MM.1S (cell line): ENCODE measurements around the gene WIPF2.

Source experiments
- DNase-seq: peaks from one replicate; pipeline ENCODE4 v3.0.0-alpha.2; 2015
- H2AFZ ChIP-seq: fragments of 300-600 bp; sonication (generic); 2 replicates; pipeline ENCODE4 v1.6.0; 2016; ENCODE audit warnings: antibody characterized with exemption, low read length
- H3F3A ChIP-seq: fragments of 300-600 bp; sonication (generic); 2 replicates; pipeline ENCODE4 v1.6.1; 2016; ENCODE audit warnings: mild to moderate bottlenecking, antibody characterized with exemption, low read length, moderate library complexity, mixed read lengths; ENCODE audit not compliant: insufficient read depth
- H3K27ac ChIP-seq: fragments of 300-600 bp; sonication (generic); 2 replicates; pipeline ENCODE4 v1.5.1; 2016; ENCODE audit warnings: mild to moderate bottlenecking, low read length
- H3K27me3 ChIP-seq: fragments of 300-600 bp; sonication (generic); replicated peaks from 2 replicates; pipeline ENCODE4 v1.6.0; 2016; ENCODE audit warnings: low read length; ENCODE audit not compliant: insufficient read depth
- H3K36me3 ChIP-seq: fragments of 300-600 bp; sonication (generic); replicated peaks from 2 replicates; pipeline ENCODE4 v1.6.1; 2016; ENCODE audit warnings: mild to moderate bottlenecking, low read length, mixed read lengths; ENCODE audit not compliant: insufficient read depth
- H3K4me1 ChIP-seq: fragments of 300-600 bp; sonication (generic); 2 replicates; pipeline ENCODE4 v1.6.1; 2016; ENCODE audit warnings: low read length, mixed read lengths
- H3K4me2 ChIP-seq: fragments of 300-600 bp; sonication (generic); 2 replicates; pipeline ENCODE4 v1.6.0; 2016; ENCODE audit warnings: low read depth, low read length
- H3K4me3 ChIP-seq: fragments of 300-600 bp; sonication (generic); 2 replicates; pipeline ENCODE4 v1.5.1; 2016; ENCODE audit warnings: low read length, mixed read lengths
- H3K79me2 ChIP-seq: fragments of 300-600 bp; sonication (generic); 2 replicates; pipeline ENCODE4 v1.6.1; 2016; ENCODE audit warnings: mixed run types, low read length, mixed read lengths
- H3K9ac ChIP-seq: fragments of 300-600 bp; sonication (generic); 2 replicates; pipeline ENCODE4 v1.6.1; 2016; ENCODE audit warnings: low read length, mixed read lengths
- H3K9me2 ChIP-seq: fragments of 300-600 bp; sonication (generic); replicated peaks from 2 replicates; pipeline ENCODE4 v1.6.1; 2016; ENCODE audit warnings: mild to moderate bottlenecking, low read length, mixed read lengths; ENCODE audit not compliant: insufficient read depth
- H3K9me3 ChIP-seq: fragments of 300-600 bp; sonication (generic); replicated peaks from 2 replicates; pipeline ENCODE4 v1.6.1; 2016; ENCODE audit warnings: mild to moderate bottlenecking, low read length, mixed read lengths; ENCODE audit not compliant: insufficient read depth
- H4K20me1 ChIP-seq: fragments of 300-600 bp; sonication (generic); 2 replicates; pipeline ENCODE4 v1.6.1; 2016; ENCODE audit warnings: mild to moderate bottlenecking, low read length, moderate library complexity, mixed read lengths; ENCODE audit not compliant: insufficient read depth
- EZH2 ChIP-seq: fragments of 300-600 bp; sonication (generic); optimal IDR thresholded peaks from 2 replicates; pipeline ENCODE3; 2017; ENCODE audit warnings: low read depth, mild to moderate bottlenecking, antibody characterized with exemption, low read length, mixed read lengths
- EZH2phosphoT487 ChIP-seq: fragments of 300-600 bp; sonication (generic); IDR thresholded peaks from 2 replicates; pipeline ENCODE4 v1.6.1; 2018; ENCODE audit warnings: antibody characterized with exemption, low read length
- TF ChIP-seq, protein P1 (sequence below): fragments of 300-600 bp; sonication (generic); IDR thresholded peaks from 2 replicates; pipeline ENCODE4 v1.5.1; 2016; ENCODE audit warnings: antibody characterized with exemption, low read length, mixed read lengths

Gene WIPF2

DNA sequence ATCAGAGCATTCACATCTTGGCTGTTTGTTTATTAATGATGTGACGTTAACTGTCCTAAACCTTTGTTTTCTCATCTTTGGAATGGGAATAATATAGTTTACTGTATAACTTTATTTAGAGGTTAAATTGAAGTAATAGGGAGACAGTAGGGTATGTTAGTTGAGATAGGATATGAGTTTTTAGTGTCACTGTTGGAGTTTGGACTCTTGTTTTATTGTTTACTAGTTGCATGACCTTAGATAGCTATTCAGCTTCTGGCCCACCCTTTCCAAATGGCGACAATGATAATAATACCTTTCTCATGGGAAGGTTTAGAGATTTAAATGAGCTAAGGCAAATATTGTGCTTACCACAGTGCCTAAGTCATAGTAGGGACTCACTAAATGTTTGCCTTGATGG lies 40.4 kb downstream of the WIPF2 start:
- no peaks in the 10 kb centered on the region for H3K9me2 ChIP-seq
- no peaks in the 10 kb centered on the region for H3K4me1 ChIP-seq
- H3K79me2 ChIP-seq: 0 out of 2 replicates have a peak, but pooled peaks cover 6% of the 10 kb centered on the region
- no peaks in the 10 kb centered on the region for H3K27me3 ChIP-seq
- H4K20me1 ChIP-seq: no peaks in the 10 kb centered on the region
- H3K4me2 ChIP-seq: no peak overlapping the region
- no peaks in the 10 kb centered on the region; the same call in 1 of the 2 replicates for H3K36me3 ChIP-seq
- no peaks in the 10 kb centered on the region for H3F3A ChIP-seq
- H3K9ac ChIP-seq: no peak overlapping the region
- H3K27ac ChIP-seq: no peak overlapping the region
- no peak for TF ChIP-seq EZH2
- TF ChIP-seq EZH2phosphoT487: no peak
- TF ChIP-seq, protein P1, sequence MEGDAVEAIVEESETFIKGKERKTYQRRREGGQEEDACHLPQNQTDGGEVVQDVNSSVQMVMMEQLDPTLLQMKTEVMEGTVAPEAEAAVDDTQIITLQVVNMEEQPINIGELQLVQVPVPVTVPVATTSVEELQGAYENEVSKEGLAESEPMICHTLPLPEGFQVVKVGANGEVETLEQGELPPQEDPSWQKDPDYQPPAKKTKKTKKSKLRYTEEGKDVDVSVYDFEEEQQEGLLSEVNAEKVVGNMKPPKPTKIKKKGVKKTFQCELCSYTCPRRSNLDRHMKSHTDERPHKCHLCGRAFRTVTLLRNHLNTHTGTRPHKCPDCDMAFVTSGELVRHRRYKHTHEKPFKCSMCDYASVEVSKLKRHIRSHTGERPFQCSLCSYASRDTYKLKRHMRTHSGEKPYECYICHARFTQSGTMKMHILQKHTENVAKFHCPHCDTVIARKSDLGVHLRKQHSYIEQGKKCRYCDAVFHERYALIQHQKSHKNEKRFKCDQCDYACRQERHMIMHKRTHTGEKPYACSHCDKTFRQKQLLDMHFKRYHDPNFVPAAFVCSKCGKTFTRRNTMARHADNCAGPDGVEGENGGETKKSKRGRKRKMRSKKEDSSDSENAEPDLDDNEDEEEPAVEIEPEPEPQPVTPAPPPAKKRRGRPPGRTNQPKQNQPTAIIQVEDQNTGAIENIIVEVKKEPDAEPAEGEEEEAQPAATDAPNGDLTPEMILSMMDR: no peak
- no peak overlapping the region for H3K4me3 ChIP-seq
- DNase-seq: no peak
- no peaks in the 10 kb centered on the region for H3K9me3 ChIP-seq
- no peak overlapping the region for H2AFZ ChIP-seq

DNA sequence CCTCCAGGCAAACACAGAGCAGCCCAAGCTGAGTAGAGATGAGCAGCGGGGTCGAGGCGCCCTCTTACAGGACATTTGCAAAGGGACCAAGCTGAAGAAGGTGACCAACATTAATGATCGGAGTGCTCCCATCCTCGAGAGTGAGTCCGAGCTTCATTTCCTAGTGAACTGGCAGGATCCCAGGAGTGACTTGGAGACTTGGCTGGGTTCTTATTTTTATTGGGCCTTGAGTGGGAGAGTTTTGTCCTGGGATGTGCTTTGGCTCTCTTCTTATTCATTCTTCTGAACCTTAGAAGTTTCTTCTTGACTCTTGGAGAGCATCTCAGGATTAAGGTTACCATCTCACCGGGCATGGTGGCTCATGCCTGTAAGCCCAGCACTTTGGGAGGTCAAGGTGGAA lies 41.4 kb downstream of the WIPF2 start:
- H3K36me3 ChIP-seq: no peaks in the 10 kb centered on the region; the same call in 1 of the 2 replicates
- TF ChIP-seq, protein P1: no peak
- no peak for TF ChIP-seq EZH2
- TF ChIP-seq EZH2phosphoT487: no peak
- H3K9me3 ChIP-seq: no peaks in the 10 kb centered on the region
- H3K4me2 ChIP-seq: no peak overlapping the region
- H4K20me1 ChIP-seq: no peaks in the 10 kb centered on the region
- H3K4me1 ChIP-seq: no peaks in the 10 kb centered on the region
- H3K9me2 ChIP-seq: no peaks in the 10 kb centered on the region
- no peaks in the 10 kb centered on the region for H3K27me3 ChIP-seq
- H3K4me3 ChIP-seq: no peak overlapping the region
- no peak for DNase-seq
- no peaks in the 10 kb centered on the region for H3K79me2 ChIP-seq
- H3K27ac ChIP-seq: no peak overlapping the region
- H2AFZ ChIP-seq: no peak overlapping the region
- no peak overlapping the region for H3K9ac ChIP-seq
- no peaks in the 10 kb centered on the region for H3F3A ChIP-seq

DNA sequence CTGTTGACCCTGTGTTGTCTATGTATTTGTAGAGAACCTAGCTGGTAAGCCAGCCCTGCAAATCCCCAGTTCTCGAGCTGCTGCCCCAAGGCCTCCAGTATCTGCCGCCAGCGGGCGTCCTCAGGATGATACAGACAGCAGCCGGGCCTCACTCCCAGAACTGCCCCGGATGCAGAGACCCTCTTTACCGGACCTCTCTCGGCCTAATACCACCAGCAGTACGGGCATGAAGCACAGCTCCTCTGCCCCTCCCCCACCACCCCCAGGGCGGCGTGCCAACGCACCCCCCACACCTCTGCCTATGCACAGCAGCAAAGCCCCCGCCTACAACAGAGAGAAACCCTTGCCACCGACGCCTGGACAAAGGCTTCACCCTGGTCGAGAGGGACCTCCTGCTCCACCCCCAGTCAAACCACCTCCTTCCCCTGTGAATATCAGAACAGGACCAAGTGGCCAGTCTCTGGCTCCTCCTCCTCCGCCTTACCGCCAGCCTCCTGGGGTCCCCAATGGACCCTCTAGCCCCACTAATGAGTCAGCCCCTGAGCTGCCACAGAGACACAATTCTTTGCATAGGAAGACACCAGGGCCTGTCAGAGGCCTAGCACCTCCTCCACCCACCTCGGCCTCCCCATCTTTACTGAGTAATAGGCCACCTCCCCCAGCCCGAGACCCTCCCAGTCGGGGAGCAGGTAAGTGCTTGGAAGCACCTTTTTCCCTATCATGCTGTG lies 45.5 kb downstream of the WIPF2 start:
- Histone ChIP-seq H3K9me3 (no peaks in the 10 kb centered on the region), H3K9ac (no peak overlapping the region), H3K79me2 (no peaks in the 10 kb centered on the region), H3K27ac (no peak overlapping the region), H4K20me1 (no peaks in the 10 kb centered on the region), H3K27me3 (no peaks in the 10 kb centered on the region), H3K36me3 (no peaks in the 10 kb centered on the region; the same call in 1 of the 2 replicates), H3K4me3 (no peak overlapping the region), H3K4me2 (no peak overlapping the region), H2AFZ (no peak overlapping the region), H3K4me1 (no peaks in the 10 kb centered on the region), H3F3A (no peaks in the 10 kb centered on the region), H3K9me2 (no peaks in the 10 kb centered on the region)
- TF ChIP-seq EZH2phosphoT487 (no peak), EZH2 (no peak)
- no peak for DNase-seq

DNA sequence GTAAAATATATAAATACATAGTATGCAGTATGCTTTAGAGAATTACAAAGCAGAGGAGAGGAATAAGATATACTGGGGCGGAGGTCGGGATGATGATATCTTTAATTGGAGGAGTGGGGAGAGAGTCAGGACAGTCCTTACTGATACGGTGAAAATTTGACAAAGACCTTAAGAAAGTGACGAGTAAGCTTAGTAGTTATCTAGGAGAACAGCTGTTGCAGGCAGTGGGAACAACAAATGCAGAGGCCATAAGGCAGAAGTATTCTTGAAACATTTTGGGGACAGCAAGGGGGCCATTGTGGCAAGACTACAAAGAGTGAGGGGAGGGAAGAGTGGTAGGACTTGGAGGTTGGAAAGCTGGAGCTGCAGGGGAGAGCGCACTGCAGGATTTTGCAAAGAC lies 46.2 kb downstream of the WIPF2 start:
- H3F3A ChIP-seq: no peaks in the 10 kb centered on the region
- no peaks in the 10 kb centered on the region for H3K9me2 ChIP-seq
- H3K9me3 ChIP-seq: no peaks in the 10 kb centered on the region
- no peak overlapping the region for H3K4me3 ChIP-seq
- no peak overlapping the region for H3K4me2 ChIP-seq
- TF ChIP-seq, protein P1: no peak
- TF ChIP-seq EZH2: no peak
- no peak for TF ChIP-seq EZH2phosphoT487
- no peak overlapping the region for H2AFZ ChIP-seq
- no peaks in the 10 kb centered on the region; the same call in 1 of the 2 replicates for H3K36me3 ChIP-seq
- no peak overlapping the region for H3K27ac ChIP-seq
- H3K27me3 ChIP-seq: no peaks in the 10 kb centered on the region
- no peaks in the 10 kb centered on the region for H3K79me2 ChIP-seq
- no peak for DNase-seq
- no peaks in the 10 kb centered on the region for H3K4me1 ChIP-seq
- H4K20me1 ChIP-seq: no peaks in the 10 kb centered on the region
- no peak overlapping the region for H3K9ac ChIP-seq
